H9 (cell line): Measurements from ENCODE around the gene YPEL1. TPM values are rescaled to one million over a fixed set of nuclear protein-coding genes. Genes with fewer than 3 reads are reported as not detected.

ENCODE experiments used
- DNase-seq: peaks from one replicate; pipeline ENCODE4 v3.0.0-alpha.2; 2017
- H2AFZ ChIP-seq: one replicate; pipeline ENCODE4 v1.6.1; 2013; ENCODE audit warnings: mild to moderate bottlenecking, low read length, control low read depth, moderate library complexity
- H2AK5ac ChIP-seq: 2 replicates; pipeline ENCODE4 v1.6.1; 2013; ENCODE audit warnings: low read length, control low read depth, mixed read lengths; ENCODE audit not compliant: insufficient read length
- H2BK120ac ChIP-seq: one replicate; pipeline ENCODE4 v1.6.1; 2013; ENCODE audit warnings: low read depth, mild to moderate bottlenecking, low read length, control low read depth, inconsistent platforms; ENCODE audit not compliant: poor library complexity, severe bottlenecking
- H2BK12ac ChIP-seq: 2 replicates; pipeline ENCODE4 v1.6.1; 2013; ENCODE audit warnings: low read length, control low read depth, mixed read lengths, low read depth; ENCODE audit not compliant: insufficient read length
- H2BK15ac ChIP-seq: 2 replicates; pipeline ENCODE4 v1.6.1; 2013; ENCODE audit warnings: low read depth, low read length, control low read depth
- H2BK20ac ChIP-seq: one replicate; pipeline ENCODE4 v1.6.1; 2013; ENCODE audit warnings: low read depth, mild to moderate bottlenecking, low read length, control low read depth, inconsistent platforms; ENCODE audit not compliant: poor library complexity, severe bottlenecking
- H2BK5ac ChIP-seq: 2 replicates; pipeline ENCODE4 v1.6.1; 2013; ENCODE audit warnings: low read length, control low read depth, mixed read lengths; ENCODE audit not compliant: insufficient read length
- H3K14ac ChIP-seq: 2 replicates; pipeline ENCODE4 v1.6.1; 2013; ENCODE audit warnings: low read length, control low read depth; ENCODE audit not compliant: insufficient read depth
- H3K18ac ChIP-seq: 2 replicates; pipeline ENCODE4 v1.6.1; 2013; ENCODE audit warnings: low read depth, mild to moderate bottlenecking, mixed read lengths, low read length, control low read depth; ENCODE audit not compliant: insufficient read length
- H3K23ac ChIP-seq: 2 replicates; pipeline ENCODE4 v1.6.1; 2013; ENCODE audit warnings: low read length, control low read depth, mixed read lengths, low read depth; ENCODE audit not compliant: insufficient read length
- H3K23me2 ChIP-seq: 2 replicates; pipeline ENCODE4 v1.6.1; 2013; ENCODE audit warnings: low read depth, mild to moderate bottlenecking, mixed read lengths, low read length, control low read depth; ENCODE audit not compliant: insufficient read length, poor library complexity, severe bottlenecking
- H3K27ac ChIP-seq: 2 replicates; pipeline ENCODE4 v1.5.1; 2013; ENCODE audit warnings: low read length, control low read depth, mixed read lengths, low read depth; ENCODE audit not compliant: insufficient read length
- H3K27me3 ChIP-seq: 2 replicates; pipeline ENCODE4 v1.6.1; 2013; ENCODE audit warnings: low read length, control low read depth, inconsistent platforms; ENCODE audit not compliant: insufficient read depth
- H3K4ac ChIP-seq: 2 replicates; pipeline ENCODE4 v1.6.1; 2013; ENCODE audit warnings: low read depth, mild to moderate bottlenecking, control low read depth, inconsistent platforms, low read length, moderate library complexity
- H3K4me1 ChIP-seq: 2 replicates; pipeline ENCODE4 v1.6.1; 2013; ENCODE audit warnings: low read length, control low read depth, inconsistent platforms; ENCODE audit not compliant: insufficient read depth
- H3K4me2 ChIP-seq: 2 replicates; pipeline ENCODE4 v1.6.1; 2013; ENCODE audit warnings: low read length, control low read depth, mixed read lengths; ENCODE audit not compliant: insufficient read length, insufficient read depth
- H3K56ac ChIP-seq: 2 replicates; pipeline ENCODE4 v1.6.1; 2013; ENCODE audit warnings: low read depth, mild to moderate bottlenecking, mixed read lengths, low read length, control low read depth; ENCODE audit not compliant: insufficient read length
- H3K79me1 ChIP-seq: 2 replicates; pipeline ENCODE4 v1.6.1; 2013; ENCODE audit warnings: low read depth, mild to moderate bottlenecking, moderate library complexity, low read length, control low read depth, inconsistent platforms; ENCODE audit not compliant: insufficient read depth, poor library complexity, severe bottlenecking
- H3K79me2 ChIP-seq: 2 replicates; pipeline ENCODE4 v1.6.1; 2013; ENCODE audit warnings: low read length, control low read depth, inconsistent platforms; ENCODE audit not compliant: insufficient read depth
- H3K9ac ChIP-seq: 2 replicates; pipeline ENCODE4 v1.6.1; 2013; ENCODE audit warnings: low read length, control low read depth, mixed read lengths; ENCODE audit not compliant: insufficient read length; ENCODE audit errors: extremely low read depth
- H3K9me3 ChIP-seq: one replicate; pipeline ENCODE4 v1.6.1; 2013; ENCODE audit warnings: low read depth, low read length, inconsistent platforms; ENCODE audit not compliant: control insufficient read depth
- H3T11ph ChIP-seq: one replicate; pipeline ENCODE4 v1.6.1; 2013; ENCODE audit warnings: mild to moderate bottlenecking, low read length, control low read depth, inconsistent platforms
- H4K20me1 ChIP-seq: one replicate; pipeline ENCODE4 v1.6.1; 2013; ENCODE audit not compliant: control insufficient read depth, insufficient read length, insufficient read depth
- H4K5ac ChIP-seq: 2 replicates; pipeline ENCODE4 v1.6.1; 2013; ENCODE audit warnings: low read depth, mild to moderate bottlenecking, mixed read lengths, low read length, control low read depth; ENCODE audit not compliant: insufficient read length
- H4K8ac ChIP-seq: replicated peaks from 2 replicates; pipeline ENCODE4 v1.6.1; 2013; ENCODE audit warnings: low read length, control low read depth, mixed read lengths, low read depth; ENCODE audit not compliant: insufficient read length
- H4K91ac ChIP-seq: 2 replicates; pipeline ENCODE4 v1.6.1; 2013; ENCODE audit warnings: low read depth, mild to moderate bottlenecking, moderate library complexity, mixed read lengths, low read length, control low read depth; ENCODE audit not compliant: insufficient read length
- H3K27ac Mint-ChIP-seq, 3 experiments: 2 replicates in 2 of 3; 3 replicates in 1 of 3; pipeline ENCODE4 v1.8.0; 2020 to 2021; ENCODE audit warnings: mixed read lengths in 3 of 3, mild to moderate bottlenecking in 1 of 3, moderate library complexity in 1 of 3
- H3K27me3 Mint-ChIP-seq: 2 replicates; pipeline ENCODE4 v1.8.0; 2021; ENCODE audit warnings: low read depth, mild to moderate bottlenecking, moderate library complexity, mixed read lengths
- H3K36me3 Mint-ChIP-seq, 3 experiments: 2 replicates in 2 of 3; 3 replicates in 1 of 3; pipeline ENCODE4 v1.8.0; 2020 to 2021; ENCODE audit warnings: low read depth in 3 of 3, mixed read lengths in 3 of 3; ENCODE audit not compliant: insufficient read depth in 1 of 3
- H3K4me1 Mint-ChIP-seq, 2 experiments: 2 replicates each; pipeline ENCODE4 v1.8.0; 2020; ENCODE audit warnings: mixed read lengths in 2 of 2
- H3K4me3 Mint-ChIP-seq, 2 experiments: 2 replicates in 1 of 2; 3 replicates in 1 of 2; pipeline ENCODE4 v1.8.0; 2020 to 2021; ENCODE audit warnings: mild to moderate bottlenecking in 2 of 2, mixed read lengths in 2 of 2, moderate library complexity in 1 of 2
- H3K9me3 Mint-ChIP-seq, 2 experiments: 2 replicates in 1 of 2; 3 replicates in 1 of 2; pipeline ENCODE4 v1.8.0; 2020; ENCODE audit warnings: mild to moderate bottlenecking in 2 of 2, mixed read lengths in 2 of 2, moderate library complexity in 1 of 2
- CTCF ChIP-seq: fragments of 200-600 bp; sonication (generic); conservative IDR thresholded peaks from 3 replicates; pipeline ENCODE4 v1.8.0; 2021; ENCODE audit warnings: antibody characterized with exemption, mild to moderate bottlenecking
- WGBS: extraction: QIAGEN DNeasy Blood & Tissue Kit; methylation state at CpG from one replicate; pipeline ENCODE4 v1.1.7; 2013; ENCODE audit warnings: missing lambda C conversion rate, low lambda C conversion rate, mixed read lengths; ENCODE audit not compliant: insufficient read length; ENCODE audit errors: extremely low coverage; 5-methylcytosine and 5-hydroxymethylcytosine counted together
- total RNA-seq: library from RNA; stranded (reverse); gene quantifications from 2 replicates; pipeline ENCODE4 v1.2.1, GENCODE V29; 2021

The YPEL1 gene
- total RNA-seq, 1 experiment from 2014 or later: 5.4 TPM

- Histone ChIP-seq H3K23me2 (no peaks in the 10 kb centered on the region), H3K4me1 (no peaks in the 10 kb centered on the region), H2AK5ac (no peak overlapping the region), H3K9ac (no peak overlapping the region), H4K5ac (no peak overlapping the region), H3K18ac (no peak overlapping the region), H3K27ac (no peak overlapping the region), H2BK12ac (no peak overlapping the region), H3K79me2 (no peaks in the 10 kb centered on the region), H2BK120ac (no peak overlapping the region), H3K9me3 (no peaks in the 10 kb centered on the region), H3K4me2 (no peak overlapping the region), H3K27me3 (no peaks in the 10 kb centered on the region), H4K20me1 (no peaks in the 10 kb centered on the region), H3T11ph (no peak overlapping the region), H2BK20ac (no peak overlapping the region), H3K4ac (no peak overlapping the region), H3K56ac (no peak overlapping the region), H3K79me1 (no peaks in the 10 kb centered on the region), H2BK5ac (no peak overlapping the region), H2BK15ac (no peak overlapping the region), H4K91ac (no peak overlapping the region), H3K23ac (no peak overlapping the region), H3K14ac (no peak overlapping the region), H2AFZ (no peak overlapping the region), H4K8ac (no peak overlapping the region)
- peaks cover 0 to 3% of the 10 kb centered on the region in 2 experiments; a peak in 2 of 4 replicates for H3K4me1 Mint-ChIP-seq
- H3K27ac Mint-ChIP-seq: peak overlapping the region in 1 of 3 experiments; percentile 3; a peak in 2 of 7 replicates
- no peak for TF ChIP-seq CTCF
- H3K4me3 Mint-ChIP-seq: no peak overlapping the region
- H3K9me3 Mint-ChIP-seq: no peaks in the 10 kb centered on the region
- no CpG with 5 or more reads among the region's 4 CpGs for WGBS
- no peak for DNase-seq
- no peaks in the 10 kb centered on the region; the same call in 1 of the 2 replicates for H3K27me3 Mint-ChIP-seq
- peaks cover 0 to 4% (median 2%) of the 10 kb centered on the region in 3 experiments; a peak in 5 of 7 replicates for H3K36me3 Mint-ChIP-seq
Measured at GRCh38 chr22:21719024-21719423, 16.6 kb downstream of the YPEL1 start.
